Caki2 (cell line): ENCODE data around the gene IL1R2. TPM values are rescaled to one million over a fixed set of nuclear protein-coding genes. Genes with fewer than 3 reads are reported as not detected.
A peak's percentile ranks its signal among the peaks of the same experiment; 100 is the strongest.

Source experiments
- DNase-seq: peaks from one replicate; pipeline ENCODE4 v3.0.0-alpha.2; 2015; ENCODE audit warnings: low read depth
- in situ Hi-C: cut with HindIII; loops from 2 replicates; pipeline ENCODE4 v1.10.0; 2016; ENCODE audit warnings: low sequenced_read_pairs, low pct_unique_long_range_greater_than_20kb, mixed read lengths
- total RNA-seq: library from RNA; depleted of rRNA; stranded (reverse); fragments of >200 nt; shearing (Covaris generic); gene quantifications from 2 replicates; pipeline ENCODE4 v1.2.3, GENCODE V29; 2014; ENCODE audit warnings: low replicate concordance

The IL1R2 gene
- total RNA-seq, 1 experiment from 2014 or later = 3.2 TPM

DNA sequence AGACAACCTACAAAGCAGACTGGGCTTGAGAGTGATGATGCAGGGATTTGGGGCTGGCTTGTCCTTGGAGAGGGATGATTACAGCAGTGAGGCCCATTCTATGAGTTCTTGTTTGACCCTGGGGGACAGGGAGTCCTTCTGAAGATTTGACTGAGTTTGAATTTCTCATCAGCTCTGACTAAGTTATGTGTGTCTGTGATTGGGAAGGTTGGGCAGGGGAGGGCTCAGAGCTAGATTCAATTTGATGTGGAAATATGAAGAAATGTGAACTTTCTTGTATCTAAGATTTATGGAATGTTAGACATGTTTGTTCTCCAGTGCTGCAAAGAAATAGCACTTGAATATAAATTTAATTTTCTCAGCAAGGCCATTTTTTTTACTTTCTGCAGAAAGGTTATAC is 19.9 kb upstream of the IL1R2 start:
- in situ Hi-C loops = no loop called here

DNA sequence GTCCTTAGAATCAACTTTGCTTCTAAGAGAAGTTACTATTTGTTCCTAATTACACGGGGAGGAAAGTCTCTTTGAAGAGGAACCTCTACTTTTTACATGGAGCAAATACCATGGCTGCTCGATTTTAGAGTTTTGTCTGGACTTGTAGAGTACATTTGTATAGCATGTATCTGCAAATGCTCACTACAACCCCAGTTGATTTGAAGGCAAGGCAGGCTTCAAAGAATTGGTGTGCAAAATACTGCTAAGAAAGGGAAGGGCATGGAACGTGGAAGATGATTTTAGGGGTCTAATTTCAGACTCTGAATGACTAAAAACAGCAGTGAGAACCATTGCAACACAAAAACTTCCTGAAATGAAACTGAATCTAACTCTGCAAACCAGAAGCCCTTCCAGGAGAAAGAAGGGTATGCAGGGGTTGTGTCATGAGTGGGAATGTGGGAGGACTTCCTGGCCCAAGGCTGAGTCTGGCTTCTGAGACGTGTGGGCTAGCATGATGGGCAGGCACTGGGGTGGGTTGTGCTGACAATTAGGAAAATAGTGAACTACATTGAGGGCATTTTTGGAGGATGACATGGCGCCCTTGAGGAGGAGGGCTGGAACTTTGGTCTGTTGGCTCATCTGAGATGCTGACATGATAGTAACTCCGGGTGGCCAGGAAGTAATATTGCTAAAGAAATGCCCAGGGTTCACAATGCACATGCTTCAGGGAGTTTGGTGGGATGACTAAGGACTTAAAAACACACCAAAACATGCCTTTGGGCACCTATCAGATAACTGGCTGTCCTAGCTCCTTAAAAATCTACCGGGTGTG is 18.9 kb upstream of the IL1R2 start:
- in situ Hi-C loops = no loop called here
- peak; percentile 26 for DNase-seq

More for the DNA sequence above, 19.9 kb upstream of the IL1R2 start:
- no peak for DNase-seq

DNA sequence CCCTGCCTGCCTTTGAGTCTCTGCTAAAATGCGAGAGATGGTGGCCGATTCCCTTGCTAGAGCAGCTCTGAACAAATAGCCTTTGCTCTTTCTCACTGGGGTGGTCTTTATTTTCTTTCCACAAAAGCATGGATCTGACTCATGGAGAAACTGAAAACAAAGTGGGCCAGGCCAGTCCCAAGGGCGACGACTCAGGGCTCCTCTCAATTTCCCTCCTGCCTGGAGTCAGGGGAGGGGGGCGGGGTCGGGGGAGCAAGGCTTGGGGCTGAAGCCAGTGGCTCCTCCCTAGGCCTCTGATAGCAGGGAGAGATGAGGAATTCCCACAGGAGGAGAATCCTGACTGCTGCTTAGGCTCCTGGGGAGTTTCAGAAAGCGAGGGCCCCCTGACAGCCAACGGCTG is 17.1 kb upstream of the IL1R2 start:
- in situ Hi-C loops = no loop called here
- no peak for DNase-seq

DNA sequence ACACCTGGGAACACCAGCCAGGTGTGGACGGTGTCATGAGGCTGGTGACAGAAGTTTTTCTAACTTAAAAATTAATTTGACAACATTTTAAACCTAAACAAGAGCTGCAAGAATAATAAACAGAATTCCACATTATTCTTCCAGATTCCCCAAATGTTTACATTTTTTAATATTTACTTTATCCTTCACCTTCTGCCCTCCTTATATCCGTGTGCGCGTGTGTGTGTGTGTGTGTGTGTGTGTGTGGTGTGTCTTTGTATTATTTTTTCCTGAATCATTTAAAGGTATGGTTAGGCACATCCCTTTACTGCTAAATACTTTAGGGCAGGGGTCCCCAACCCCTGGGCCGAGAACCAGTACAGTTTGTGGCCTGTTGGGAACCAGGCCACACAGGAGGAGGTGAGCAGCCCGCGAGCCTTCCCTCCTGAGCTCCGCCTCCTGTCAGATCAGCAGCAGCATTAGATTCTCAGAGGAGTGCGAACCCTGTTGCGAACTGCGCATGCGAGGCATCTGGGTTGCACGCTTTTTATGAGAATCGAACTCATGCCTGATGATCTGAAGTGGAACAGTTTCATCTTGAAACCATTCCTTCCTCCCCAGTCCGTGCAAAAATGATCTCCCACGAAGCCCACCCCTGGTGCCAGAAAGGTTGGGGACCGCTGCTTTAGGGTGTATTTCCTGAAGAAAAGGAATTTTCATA is 16.4 kb upstream of the IL1R2 start:
- in situ Hi-C loops = no loop called here
- no peak for DNase-seq

DNA sequence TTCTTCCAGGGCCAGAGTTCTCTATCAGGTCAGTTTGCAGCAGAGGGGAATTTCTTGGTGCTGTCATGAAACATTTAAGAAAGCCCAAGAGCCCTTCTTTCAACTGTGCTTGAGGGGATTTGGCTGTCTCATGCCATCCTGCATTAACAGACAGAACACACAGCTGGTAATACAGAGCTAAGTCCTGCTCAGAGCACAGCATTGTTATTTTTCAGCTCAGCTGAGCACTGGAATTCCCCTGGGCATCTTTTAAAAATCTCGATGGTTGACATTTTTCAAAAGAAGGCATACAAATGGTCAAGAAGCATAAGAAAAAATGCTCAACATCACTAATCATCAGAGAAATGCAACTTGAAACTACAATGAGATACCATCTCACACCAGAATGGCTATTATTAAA is 14.9 kb upstream of the IL1R2 start:
- in situ Hi-C loops = no loop called here
- no peak for DNase-seq

DNA sequence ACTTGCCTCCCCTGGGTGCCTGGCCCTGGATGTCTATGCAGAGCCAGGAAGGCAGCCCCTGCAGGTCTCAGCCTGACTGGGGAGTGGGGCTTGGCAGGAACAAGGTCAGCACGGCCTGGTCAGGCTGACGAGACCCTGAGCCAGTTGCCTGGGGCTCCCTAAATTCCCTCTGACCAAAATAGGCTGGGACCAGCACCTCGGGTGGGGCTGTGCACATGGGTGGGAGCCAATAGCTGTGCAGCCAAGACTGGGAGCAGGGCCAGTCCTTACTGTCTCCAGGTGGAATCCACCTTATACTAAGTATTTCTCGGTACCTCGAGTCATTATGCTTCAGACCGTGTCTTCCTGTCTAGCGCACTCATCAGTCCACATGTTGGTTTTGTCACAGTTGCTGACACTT is 11.4 kb upstream of the IL1R2 start:
- in situ Hi-C loops = no loop called here
- no peak for DNase-seq

DNA sequence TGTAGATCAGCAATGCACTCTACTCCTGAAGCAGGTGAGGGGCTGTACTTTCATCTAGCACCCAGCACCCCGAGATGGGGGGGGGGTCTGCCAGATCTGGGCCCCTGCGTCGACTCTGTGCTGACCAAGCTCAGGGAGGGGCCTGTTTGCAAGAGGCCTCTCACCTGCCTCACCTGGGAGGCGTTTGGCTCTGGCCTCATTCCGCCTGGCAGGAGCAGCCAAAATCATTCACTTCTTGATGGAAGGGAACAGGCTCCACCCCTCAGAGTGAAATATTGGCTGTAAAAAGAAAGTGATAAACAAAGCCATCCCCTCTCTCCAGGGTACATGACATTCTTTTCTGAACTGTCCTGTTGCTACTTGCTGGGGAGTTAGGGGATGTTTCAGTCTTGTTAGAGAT is 10.7 kb upstream of the IL1R2 start:
- DNase-seq = no peak
- in situ Hi-C loops = no loop called here

DNA sequence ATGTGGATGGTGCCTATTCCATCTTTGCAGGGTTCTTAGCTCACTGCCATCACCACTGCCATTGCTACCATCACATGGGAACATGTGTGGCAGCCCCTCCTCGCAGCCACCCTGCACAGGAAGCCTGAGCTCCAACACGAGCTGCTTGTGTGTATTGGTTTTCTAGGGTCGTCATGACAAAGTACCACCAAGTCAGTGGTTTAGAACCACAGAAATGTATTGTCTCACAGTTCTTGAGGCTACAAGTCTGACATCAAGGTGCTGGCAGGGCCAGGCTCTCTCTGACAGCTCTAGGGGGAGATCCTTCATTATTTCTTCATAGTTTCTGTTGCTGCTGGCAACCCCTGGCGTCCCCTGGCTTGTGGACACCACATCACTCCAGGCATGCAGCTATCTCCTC is 10.3 kb upstream of the IL1R2 start:
- in situ Hi-C loops = no loop called here
- DNase-seq = no peak

DNA sequence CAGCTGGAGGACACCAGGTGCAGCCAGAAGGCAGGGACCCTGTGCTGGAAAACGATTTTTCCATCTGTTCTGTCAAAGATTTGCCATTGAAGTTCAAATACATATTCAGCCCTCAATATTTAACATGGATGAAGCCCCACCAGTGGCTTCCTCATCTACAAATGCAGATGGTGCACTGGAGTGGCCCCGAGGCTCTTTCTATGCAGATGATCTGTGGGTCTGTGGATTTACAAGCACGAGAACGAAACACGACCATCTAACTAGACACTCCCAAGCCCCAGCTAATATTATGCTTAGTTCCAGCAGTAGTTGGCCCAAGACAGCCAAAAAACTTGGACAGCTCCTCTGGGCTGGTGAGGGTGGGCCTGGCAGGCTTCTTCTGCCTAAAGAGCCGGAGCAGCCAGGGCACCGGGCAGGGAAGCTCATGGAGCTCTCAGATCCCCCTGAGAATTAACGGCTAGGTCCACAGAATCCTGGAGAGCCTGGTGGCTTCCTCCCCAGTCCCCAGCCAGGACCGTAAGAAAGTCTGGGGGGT is 9.2 kb upstream of the IL1R2 start:
- no peak for DNase-seq
- in situ Hi-C loops = no loop called here

DNA sequence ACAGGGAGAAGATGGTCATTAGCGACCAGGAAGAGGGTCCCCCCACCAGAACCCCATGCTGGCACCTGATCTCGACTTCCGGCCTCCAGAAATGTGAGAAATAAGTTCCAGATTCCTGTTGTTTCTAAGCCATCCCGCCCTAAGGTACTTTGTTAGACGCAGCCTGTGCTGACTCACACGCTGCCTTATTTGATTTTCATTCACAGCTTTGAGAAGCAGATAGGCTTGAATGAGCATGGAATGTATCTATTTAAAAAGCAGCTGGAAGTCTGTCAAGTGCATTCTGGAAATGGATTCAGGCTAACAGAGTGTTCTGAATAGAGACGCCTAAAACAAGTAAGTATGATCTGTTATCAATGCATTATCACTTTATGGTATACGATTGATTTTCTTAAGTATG is 8.3 kb upstream of the IL1R2 start:
- in situ Hi-C loops = no loop called here
- DNase-seq = peak; percentile 69

DNA sequence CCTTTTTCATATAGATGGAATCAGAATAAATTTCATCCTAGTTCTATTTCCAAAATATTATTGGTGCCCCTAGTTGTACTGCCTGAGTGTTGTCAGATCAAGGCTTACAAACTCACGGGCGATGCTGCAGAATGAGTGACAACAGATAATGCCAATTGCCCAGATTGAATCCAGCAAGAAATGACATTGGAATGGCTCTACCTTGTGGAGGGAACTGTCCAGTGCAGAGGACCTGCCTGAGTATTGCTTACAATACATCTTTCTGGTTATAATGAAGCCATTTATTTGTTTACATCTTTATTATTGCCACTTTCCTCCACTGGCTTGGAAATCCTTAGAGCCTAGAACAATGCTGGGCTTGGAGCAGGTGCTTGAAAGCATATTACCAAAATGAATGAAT is 7.8 kb upstream of the IL1R2 start:
- in situ Hi-C loops = no loop called here
- peak; percentile 16 for DNase-seq

DNA sequence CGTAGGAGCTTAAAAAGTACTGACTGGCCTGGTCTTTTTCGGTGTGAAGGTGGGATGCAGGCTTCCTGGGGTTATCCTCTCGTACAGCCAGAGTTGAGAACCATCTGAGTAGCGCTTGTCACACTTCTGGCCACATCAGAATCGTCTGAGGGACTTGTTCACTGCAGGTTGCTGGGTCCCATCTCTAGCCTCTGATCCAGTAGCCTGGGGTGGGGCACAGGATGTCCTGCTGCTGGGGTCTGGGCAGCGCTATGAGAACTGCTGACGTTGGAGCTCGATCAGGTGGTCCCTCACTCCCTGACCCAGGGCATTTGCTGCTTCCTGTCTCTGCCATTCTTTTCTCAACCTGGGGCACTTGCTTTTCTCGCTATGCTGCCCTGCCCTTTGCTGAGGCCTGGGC is 7.1 kb upstream of the IL1R2 start:
- no peak for DNase-seq
- in situ Hi-C loops = no loop called here

DNA sequence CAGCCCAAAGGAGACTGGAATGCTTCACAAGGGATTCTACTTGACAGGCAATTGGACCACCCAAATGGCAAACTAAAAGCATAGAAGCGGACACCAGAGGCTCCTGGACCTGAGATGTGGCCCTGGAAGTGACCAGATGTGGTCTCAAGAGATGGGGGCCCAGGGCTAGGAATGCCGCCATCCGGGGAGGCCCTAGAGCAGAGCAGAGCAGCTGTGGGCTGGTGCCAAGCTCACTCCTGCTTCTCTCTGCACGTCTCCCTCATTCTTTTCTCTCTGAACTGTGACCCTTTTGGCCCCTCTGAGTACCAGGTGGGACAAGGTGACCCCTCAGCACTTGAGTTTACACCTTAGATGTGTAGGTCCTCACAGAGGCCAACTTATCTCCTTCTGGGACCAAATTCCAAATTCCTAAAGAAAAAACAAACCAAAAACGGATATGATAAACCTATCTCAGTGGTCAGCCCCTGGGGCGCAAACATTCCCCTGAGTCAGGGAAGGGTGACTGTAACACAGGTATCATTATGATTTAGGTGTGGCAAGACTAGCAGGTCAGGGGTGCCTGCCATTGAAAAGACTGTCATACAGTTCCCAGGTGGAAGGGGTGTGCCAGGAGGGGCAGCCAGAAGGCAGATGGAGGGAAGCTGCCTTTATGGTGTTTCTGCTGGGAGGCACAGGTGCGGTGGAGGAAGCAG is 6.5 kb upstream of the IL1R2 start:
- DNase-seq = peak; percentile 15
- in situ Hi-C loops = no loop called here

DNA sequence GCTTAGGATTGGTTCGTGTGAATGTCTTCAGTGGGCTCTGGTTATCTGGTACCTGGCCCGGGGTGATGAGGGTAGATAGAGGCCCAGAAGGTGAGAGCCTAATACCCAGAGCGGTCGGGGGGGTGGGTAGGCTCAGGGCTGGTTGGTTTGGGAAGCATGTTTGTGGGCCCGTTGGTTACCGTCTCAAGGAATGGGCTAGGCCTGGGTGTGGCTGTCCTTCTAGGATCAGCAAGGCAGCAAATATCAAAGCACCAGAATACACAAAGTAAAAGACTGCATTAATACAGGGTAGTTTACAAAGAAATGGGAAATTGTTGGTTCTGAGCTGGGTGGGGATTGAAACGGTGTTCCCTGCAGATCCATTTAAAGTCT is 6.0 kb upstream of the IL1R2 start:
- in situ Hi-C loops = no loop called here
- DNase-seq = no peak

DNA sequence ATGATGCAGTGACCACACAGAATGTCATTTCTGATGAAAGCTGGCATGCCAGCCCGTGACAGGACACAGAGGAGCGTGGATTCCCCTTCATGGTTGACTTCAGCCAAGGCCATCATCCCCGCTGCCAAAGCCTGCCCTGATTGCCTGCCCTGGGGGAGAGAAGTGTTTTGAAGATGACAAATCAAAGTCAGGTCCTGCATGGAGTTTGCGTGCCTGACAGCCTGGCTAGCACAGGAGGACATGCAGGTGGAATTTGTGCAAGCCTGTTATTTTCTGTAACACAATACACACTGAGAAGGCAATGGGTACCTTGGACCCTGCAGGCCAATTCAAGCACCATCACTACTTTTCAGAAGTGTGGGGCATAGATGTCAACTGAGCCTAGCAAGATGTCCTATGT is 5.4 kb upstream of the IL1R2 start:
- peak; percentile 74 for DNase-seq
- in situ Hi-C loops = no loop called here

DNA sequence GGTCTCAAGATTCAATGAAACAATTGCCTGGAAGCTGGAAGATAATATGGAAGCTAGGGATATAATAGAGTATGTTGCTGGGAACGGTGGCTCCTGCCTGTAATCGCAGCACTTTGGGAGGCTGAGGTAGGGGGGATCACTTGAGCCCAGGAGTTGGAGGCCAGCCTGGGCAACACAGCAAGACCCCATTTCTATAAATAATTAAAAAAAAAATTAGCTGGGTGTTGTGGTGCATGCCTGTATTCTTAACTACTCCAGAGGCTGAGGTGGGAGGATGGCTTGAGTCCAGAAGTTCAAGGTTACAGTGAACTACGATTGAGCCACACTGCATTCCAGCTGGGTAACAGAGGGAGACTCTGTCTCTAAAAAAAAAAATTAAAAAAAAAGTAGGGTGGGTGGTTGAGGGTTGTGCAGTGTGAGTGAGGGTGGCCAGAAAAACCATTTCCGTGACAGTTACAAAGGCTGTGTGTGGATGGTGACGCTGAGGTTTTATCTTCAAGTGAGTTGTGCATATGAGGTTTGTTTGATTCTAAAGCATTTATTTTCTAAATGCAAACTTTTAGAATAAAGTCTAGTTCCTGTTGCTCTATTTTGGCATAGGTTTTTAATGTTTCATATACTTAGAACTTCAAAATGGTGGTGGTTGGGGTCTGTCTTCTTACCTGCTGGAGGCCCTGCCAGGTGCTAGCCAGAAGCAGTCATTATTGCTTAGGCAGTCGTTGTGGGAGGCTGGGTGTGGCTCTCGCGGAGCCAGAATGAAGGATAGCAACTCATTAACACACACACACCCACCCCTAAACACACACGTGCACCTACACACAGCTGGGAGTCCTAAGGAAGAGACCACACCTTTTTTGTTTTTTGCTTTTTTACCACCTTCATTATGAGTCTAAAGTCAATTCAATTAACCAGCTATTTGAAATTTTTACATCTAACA is 4.7 kb upstream of the IL1R2 start:
- DNase-seq = no peak
- in situ Hi-C loops = no loop called here

DNA sequence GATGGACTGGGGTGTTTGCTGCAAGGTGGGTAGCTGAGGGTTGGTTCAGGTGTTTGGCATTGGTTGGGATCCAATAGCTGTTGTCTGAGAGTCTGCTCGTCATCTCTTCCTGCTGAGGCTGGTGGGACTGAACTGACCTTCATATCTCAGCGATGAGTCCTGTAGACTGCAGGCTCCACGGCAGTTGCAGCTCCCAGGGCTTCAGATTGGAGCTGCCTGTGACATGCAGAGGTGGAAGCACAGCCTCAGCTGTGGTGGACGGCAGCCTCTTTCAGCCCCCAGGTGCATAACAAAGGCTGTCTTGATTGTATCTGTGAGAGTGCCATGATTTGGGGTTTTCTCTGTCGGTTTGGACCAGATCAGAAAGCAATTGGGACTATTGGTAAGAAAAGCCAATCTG is 3.9 kb upstream of the IL1R2 start:
- in situ Hi-C loops = no loop called here
- DNase-seq = no peak

DNA sequence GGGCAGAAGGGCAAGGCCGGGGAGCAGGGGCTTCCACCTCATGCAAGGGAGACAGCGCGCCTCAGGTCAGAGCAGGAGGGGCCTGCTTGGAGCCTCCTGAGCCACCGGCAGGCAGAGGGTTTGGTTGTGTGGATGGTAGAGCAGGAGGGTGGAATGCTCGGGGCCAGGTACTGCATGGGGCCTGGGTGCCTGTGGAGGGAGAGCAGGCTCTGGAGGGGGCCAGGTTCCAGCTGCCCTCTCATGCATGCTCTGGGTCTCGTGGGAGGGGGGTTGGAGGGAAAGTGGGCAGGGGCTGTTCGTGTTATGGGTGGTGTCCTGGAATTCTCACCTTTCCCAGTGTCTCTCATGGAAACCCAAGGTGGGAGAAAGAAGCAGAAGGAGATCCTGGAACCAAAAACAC is 3.2 kb upstream of the IL1R2 start:
- DNase-seq = no peak
- in situ Hi-C loops = no loop called here
